Cardiac muscle cell (in vitro differentiated cells and primary cell): ENCODE measurements around the gene KRTAP15-1. TPM values are rescaled to one million over a fixed set of nuclear protein-coding genes. Genes with fewer than 3 reads are reported as not detected.

ENCODE experiments used
- DNase-seq, 2 donors: peaks; one replicate each; pipeline versions ENCODE4 v3.0.0 to v3.0.0-alpha.2; 2010 to 2017; ENCODE audit warnings: low read depth in 1 of 2, low spot score in 1 of 2
- H3K27ac ChIP-seq: fragments of 200-600 bp; sonication (generic); 2 replicates; pipeline ENCODE4 v1.5.1; 2016
- H3K27me3 ChIP-seq: fragments of 200-600 bp; sonication (generic); 2 replicates; pipeline ENCODE4 v1.6.0; 2016; ENCODE audit warnings: control low read depth
- H3K36me3 ChIP-seq: fragments of 200-600 bp; sonication (generic); 2 replicates; pipeline ENCODE4 v1.5.1; 2016; ENCODE audit warnings: control low read depth
- H3K4me1 ChIP-seq: fragments of 200-600 bp; sonication (generic); 2 replicates; pipeline ENCODE4 v1.8.1; 2017; ENCODE audit warnings: low read depth, mild to moderate bottlenecking, mixed run types
- H3K4me3 ChIP-seq: fragments of 200-600 bp; sonication (generic); 2 replicates; pipeline ENCODE4 v1.5.1; 2016; ENCODE audit warnings: mild to moderate bottlenecking
- H3K9me3 ChIP-seq: fragments of 200-600 bp; sonication (generic); 2 replicates; pipeline ENCODE4 v1.5.1; 2017; ENCODE audit warnings: low read depth, mild to moderate bottlenecking, control low read depth
- polyA plus RNA-seq: library from polyadenylated mRNA; unstranded; fragments of >200 nt; fragmentation: Nextera tagmentation; extraction: Ambion mirVana; gene quantifications from 2 replicates; pipeline ENCODE4 v1.2.1, GENCODE V29; 2016
- total RNA-seq: library from RNA; depleted of rRNA; stranded (reverse); fragments of >200 nt; gene quantifications from 2 replicates; pipeline ENCODE4 v1.2.3, GENCODE V29; 2016
- TF ChIP-seq, protein P1 (sequence below): IDR thresholded peaks from 2 replicates; pipeline ENCODE4 v1.5.1; 2012; ENCODE audit warnings: low read depth, mild to moderate bottlenecking, low read length

Gene KRTAP15-1
- total and polyA plus RNA-seq, 2 experiments from 2014 or later, result not detected

- Histone ChIP-seq H3K4me1 (no peaks in the 10 kb centered on the region), H3K4me3 (no peak within 1 kb of the TSS), H3K36me3 (no peaks in the 10 kb centered on the region), H3K9me3 (no peaks in the 10 kb centered on the region), H3K27me3 (no peaks in the 10 kb centered on the region), H3K27ac (no peak within 1 kb of the TSS)
- TF ChIP-seq, protein P1, sequence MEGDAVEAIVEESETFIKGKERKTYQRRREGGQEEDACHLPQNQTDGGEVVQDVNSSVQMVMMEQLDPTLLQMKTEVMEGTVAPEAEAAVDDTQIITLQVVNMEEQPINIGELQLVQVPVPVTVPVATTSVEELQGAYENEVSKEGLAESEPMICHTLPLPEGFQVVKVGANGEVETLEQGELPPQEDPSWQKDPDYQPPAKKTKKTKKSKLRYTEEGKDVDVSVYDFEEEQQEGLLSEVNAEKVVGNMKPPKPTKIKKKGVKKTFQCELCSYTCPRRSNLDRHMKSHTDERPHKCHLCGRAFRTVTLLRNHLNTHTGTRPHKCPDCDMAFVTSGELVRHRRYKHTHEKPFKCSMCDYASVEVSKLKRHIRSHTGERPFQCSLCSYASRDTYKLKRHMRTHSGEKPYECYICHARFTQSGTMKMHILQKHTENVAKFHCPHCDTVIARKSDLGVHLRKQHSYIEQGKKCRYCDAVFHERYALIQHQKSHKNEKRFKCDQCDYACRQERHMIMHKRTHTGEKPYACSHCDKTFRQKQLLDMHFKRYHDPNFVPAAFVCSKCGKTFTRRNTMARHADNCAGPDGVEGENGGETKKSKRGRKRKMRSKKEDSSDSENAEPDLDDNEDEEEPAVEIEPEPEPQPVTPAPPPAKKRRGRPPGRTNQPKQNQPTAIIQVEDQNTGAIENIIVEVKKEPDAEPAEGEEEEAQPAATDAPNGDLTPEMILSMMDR, result no peak
- DNase-seq, result no peak
These were observed 14.2 kb upstream of the KRTAP15-1 start, which contains the start of gene KRTAP13-3 for GRCh38 chr21:30425826-30426225. KRTAP13-3 (minus strand) TSS chr21:30425926; CDS start chr21:30425912, 14 bp downstream.

GRCh38 chr21:30426731-30427130 is 13.3 kb upstream of the KRTAP15-1 start:
- Histone ChIP-seq H3K27me3 (no peaks in the 10 kb centered on the region), H3K27ac (no peak overlapping the region), H3K4me3 (no peak overlapping the region), H3K4me1 (no peaks in the 10 kb centered on the region), H3K9me3 (no peaks in the 10 kb centered on the region), H3K36me3 (no peaks in the 10 kb centered on the region)
- no peak for DNase-seq
- TF ChIP-seq, protein P1, result no peak

- no peak within 1 kb of the TSS for H3K27ac ChIP-seq
- H3K4me3 ChIP-seq, result no peak within 1 kb of the TSS
- TF ChIP-seq, protein P1, result no peak
- H3K36me3 ChIP-seq, result no peaks in the 10 kb centered on the region
- no peaks in the 10 kb centered on the region for H3K27me3 ChIP-seq
- no peak for DNase-seq
- no peaks in the 10 kb centered on the region for H3K9me3 ChIP-seq
- H3K4me1 ChIP-seq, result no peaks in the 10 kb centered on the region
These were observed 9.9 kb upstream of the KRTAP15-1 start, which contains the start of gene KRTAP13-4 for GRCh38 chr21:30430170-30430655. KRTAP13-4 (plus strand) TSS chr21:30430220; CDS start chr21:30430276, 56 bp downstream.

GRCh38 chr21:30434033-30434631 is 5.9 kb upstream of the KRTAP15-1 start:
- no peaks in the 10 kb centered on the region for H3K4me1 ChIP-seq
- H3K4me3 ChIP-seq, result no peak overlapping the region
- TF ChIP-seq, protein P1, result peak; percentile 65
- DNase-seq, result peak; percentile 35 to 53
- H3K27ac ChIP-seq, result no peak overlapping the region
- H3K9me3 ChIP-seq, result no peaks in the 10 kb centered on the region
- no peaks in the 10 kb centered on the region for H3K27me3 ChIP-seq
- H3K36me3 ChIP-seq, result no peaks in the 10 kb centered on the region

GRCh38 chr21:30437010-30437565 is 3.0 kb upstream of the KRTAP15-1 start:
- no peak overlapping the region for H3K4me3 ChIP-seq
- H3K4me1 ChIP-seq, result no peaks in the 10 kb centered on the region
- H3K27ac ChIP-seq, result no peak overlapping the region
- H3K9me3 ChIP-seq, result no peaks in the 10 kb centered on the region
- no peaks in the 10 kb centered on the region for H3K36me3 ChIP-seq
- H3K27me3 ChIP-seq, result no peaks in the 10 kb centered on the region
- DNase-seq, result no peak
- TF ChIP-seq, protein P1, result no peak
